HFFc6 (cell line): ENCODE results near the gene ADCK1. TPM values are rescaled to one million over a fixed set of nuclear protein-coding genes. Genes with fewer than 3 reads are reported as not detected.

Source experiments
- DNase-seq: peaks from one replicate; pipeline ENCODE4 v3.0.0-alpha.2; 2018
- H3K27ac Mint-ChIP-seq: 2 replicates; pipeline ENCODE4 v1.8.0; 2020; ENCODE audit warnings: mild to moderate bottlenecking, mixed read lengths
- H3K27me3 Mint-ChIP-seq: 2 replicates; pipeline ENCODE4 v1.8.0; 2021; ENCODE audit warnings: mild to moderate bottlenecking, moderate library complexity, mixed read lengths; ENCODE audit not compliant: insufficient read depth
- H3K36me3 Mint-ChIP-seq: 2 replicates; pipeline ENCODE4 v1.8.0; 2021; ENCODE audit warnings: low read depth, mixed read lengths
- H3K4me1 Mint-ChIP-seq: 2 replicates; pipeline ENCODE4 v1.8.0; 2020; ENCODE audit warnings: low read depth, mixed read lengths
- H3K4me3 Mint-ChIP-seq: 2 replicates; pipeline ENCODE4 v1.8.0; 2020; ENCODE audit warnings: mild to moderate bottlenecking, moderate library complexity, mixed read lengths
- H3K9me3 Mint-ChIP-seq: 2 replicates; pipeline ENCODE4 v1.8.0; 2020; ENCODE audit warnings: mild to moderate bottlenecking, mixed read lengths
- CTCF ChIP-seq: fragments of 200-600 bp; sonication (generic); IDR thresholded peaks from 2 replicates; pipeline ENCODE4 v1.5.0; 2021; ENCODE audit warnings: antibody characterized with exemption, mild to moderate bottlenecking
- total RNA-seq, 6 experiments: library from RNA; stranded (reverse); fragmentation: NEBNext Ultra II Directional; extraction: Animal tissue kit (Norgen Biotek cat#: 25700); gene quantifications; 2 replicates in 1 of 6; 3 replicates in 5 of 6; pipeline ENCODE4 v1.2.3, GENCODE V29; 2021

The ADCK1 gene
- total RNA-seq, 6 experiments from 2014 or later, result 4.4 to 6.3 (median 5.7) TPM

GRCh38 chr14:77889971-77890442 is 90.1 kb downstream of the ADCK1 start:
- H3K4me1 Mint-ChIP-seq, result peaks cover 31% of the 10 kb centered on the region
- H3K27ac Mint-ChIP-seq, result peak overlapping the region; percentile 77
- peaks cover 12% of the 10 kb centered on the region for H3K9me3 Mint-ChIP-seq
- peak; percentile 84 for DNase-seq
- no peak overlapping the region for H3K4me3 Mint-ChIP-seq
- no peak for TF ChIP-seq CTCF
- H3K36me3 Mint-ChIP-seq, result peaks cover 24% of the 10 kb centered on the region
- H3K27me3 Mint-ChIP-seq, result peaks cover 1% of the 10 kb centered on the region; the same call in 1 of the 2 replicates

- Mint-ChIP-seq H3K27me3 (peaks cover 1% of the 10 kb centered on the region; the same call in 1 of the 2 replicates), H3K9me3 (peaks cover 12% of the 10 kb centered on the region), H3K27ac (peak overlapping the region; percentile 77; the same call in 1 of the 2 replicates), H3K36me3 (peaks cover 24% of the 10 kb centered on the region), H3K4me3 (no peak overlapping the region), H3K4me1 (peaks cover 31% of the 10 kb centered on the region)
- DNase-seq, result no peak
- no peak for TF ChIP-seq CTCF
These were observed 91.0 kb downstream of the ADCK1 start for GRCh38 chr14:77890873-77891272.

- Mint-ChIP-seq H3K9me3 (peaks cover 12% of the 10 kb centered on the region), H3K27ac (no peak overlapping the region), H3K4me3 (no peak overlapping the region), H3K36me3 (peaks cover 24% of the 10 kb centered on the region), H3K27me3 (peaks cover 1% of the 10 kb centered on the region; the same call in 1 of the 2 replicates), H3K4me1 (peaks cover 35% of the 10 kb centered on the region)
- no peak for DNase-seq
- TF ChIP-seq CTCF, result no peak
These were observed 92.5 kb downstream of the ADCK1 start for GRCh38 chr14:77892381-77892871.

GRCh38 chr14:77892890-77893484 is 93.1 kb downstream of the ADCK1 start:
- no peak overlapping the region for H3K27ac Mint-ChIP-seq
- no peaks in the 10 kb centered on the region; the same call in 1 of the 2 replicates for H3K27me3 Mint-ChIP-seq
- DNase-seq, result no peak
- H3K4me3 Mint-ChIP-seq, result no peak overlapping the region
- H3K36me3 Mint-ChIP-seq, result peaks cover 19% of the 10 kb centered on the region
- peaks cover 38% of the 10 kb centered on the region for H3K4me1 Mint-ChIP-seq
- no peak for TF ChIP-seq CTCF
- H3K9me3 Mint-ChIP-seq, result peaks cover 11% of the 10 kb centered on the region

GRCh38 chr14:77897374-77897773 is 97.5 kb downstream of the ADCK1 start:
- no peak for TF ChIP-seq CTCF
- no peak for DNase-seq
- H3K27ac Mint-ChIP-seq, result no peak overlapping the region

More at GRCh38 chr14:77897374-77897773, 97.5 kb downstream of the ADCK1 start:
- no peaks in the 10 kb centered on the region for H3K9me3 Mint-ChIP-seq
- H3K4me3 Mint-ChIP-seq, result no peak overlapping the region
- peaks cover 18% of the 10 kb centered on the region for H3K4me1 Mint-ChIP-seq
- H3K27me3 Mint-ChIP-seq, result peaks cover 1% of the 10 kb centered on the region
- no peaks in the 10 kb centered on the region; the same call in none of the 2 replicates for H3K36me3 Mint-ChIP-seq
